ENCODE measurements around the gene UBA1. TPM values are rescaled to one million over a fixed set of nuclear protein-coding genes. Genes with fewer than 3 reads are reported as not detected.
A peak's percentile ranks its signal among the peaks of the same experiment; 100 is the strongest.
"Not testable (repeated sequence)": the region's sequence is repeated elsewhere in the genome, so short reads cannot be mapped to it uniquely, and the experiment has no call there.

The UBA1 gene
- total RNA-seq, 2 experiments from 2014 or later = 243 to 246 TPM

GRCh38 chrX:47245156-47245555, 51.5 kb downstream of the UBA1 start:
- POLR2A ChIA-PET = interaction anchor here (0.9 kb wide), 1 partner anchor 37 kb away, joined by 3 read pairs; no protein-coding TSS in a partner anchor
- Mint-ChIP-seq H3K27ac (no peak overlapping the region), H3K4me3 (no peak overlapping the region), H3K4me1 (ENCODE audit: low read depth) (peaks cover 12% of the 10 kb centered on the region), H3K36me3 (ENCODE audit: low read depth) (peaks cover 33% of the 10 kb centered on the region), H3K27me3 (no peaks in the 10 kb centered on the region), H3K9me3 (no peaks in the 10 kb centered on the region)
- no peak for TF ChIP-seq CTCF (IDR thresholded peaks at IDR 0.05)
- intact Hi-C loops (cut with micrococcal nuclease) = no loop called here
- ATAC-seq = no peak
- DNase-seq = no peak
- CTCF ChIA-PET = no interaction called here

GRCh38 chrX:47247206-47247998, 53.8 kb downstream of the UBA1 start:
- intact Hi-C loops (cut with micrococcal nuclease) = no loop called here
- Mint-ChIP-seq H3K27me3 (no peaks in the 10 kb centered on the region), H3K4me3 (no peak overlapping the region), H3K9me3 (no peaks in the 10 kb centered on the region), H3K36me3 (ENCODE audit: low read depth) (peaks cover 22% of the 10 kb centered on the region), H3K4me1 (ENCODE audit: low read depth) (peaks cover 12% of the 10 kb centered on the region), H3K27ac (peak overlapping the region; percentile 70)
- ChIA-PET POLR2A (no interaction called here), CTCF (no interaction called here)
- no peak for TF ChIP-seq CTCF (IDR thresholded peaks at IDR 0.05)
- DNase-seq (peak; percentile 34), ATAC-seq (no peak)

- H3K27ac Mint-ChIP-seq = peak overlapping the region; percentile 70
- peaks cover 22% of the 10 kb centered on the region for H3K36me3 Mint-ChIP-seq (ENCODE audit: low read depth)
- ATAC-seq (no peak), DNase-seq (no peak)
- H3K4me1 Mint-ChIP-seq (ENCODE audit: low read depth) = peaks cover 12% of the 10 kb centered on the region
- no peaks in the 10 kb centered on the region for H3K9me3 Mint-ChIP-seq
- intact Hi-C loops (cut with micrococcal nuclease) = no loop called here
- no peaks in the 10 kb centered on the region for H3K27me3 Mint-ChIP-seq
- TF ChIP-seq CTCF (IDR thresholded peaks at IDR 0.05) = no peak
- no peak overlapping the region for H3K4me3 Mint-ChIP-seq
- ChIA-PET CTCF (no interaction called here), POLR2A (no interaction called here)
Observed at GRCh38 chrX:47247999-47248320, 54.3 kb downstream of the UBA1 start.

GRCh38 chrX:47248576-47248975, 54.9 kb downstream of the UBA1 start:
- Mint-ChIP-seq H3K27ac (peak overlapping the region; percentile 75), H3K36me3 (ENCODE audit: low read depth) (peaks cover 22% of the 10 kb centered on the region), H3K4me1 (ENCODE audit: low read depth) (peaks cover 12% of the 10 kb centered on the region), H3K9me3 (no peaks in the 10 kb centered on the region), H3K4me3 (no peak overlapping the region), H3K27me3 (no peaks in the 10 kb centered on the region)
- ChIA-PET POLR2A (no interaction called here), CTCF (no interaction called here)
- DNase-seq (no peak), ATAC-seq (no peak)
- intact Hi-C loops (cut with micrococcal nuclease) = no loop called here
- no peak for TF ChIP-seq CTCF (IDR thresholded peaks at IDR 0.05)

GRCh38 chrX:47250017-47250347, 56.4 kb downstream of the UBA1 start:
- no peak overlapping the region for H3K4me3 Mint-ChIP-seq
- H3K27me3 Mint-ChIP-seq = no peaks in the 10 kb centered on the region
- ATAC-seq (no peak), DNase-seq (no peak)
- peaks cover 20% of the 10 kb centered on the region for H3K36me3 Mint-ChIP-seq (ENCODE audit: low read depth)
- H3K4me1 Mint-ChIP-seq (ENCODE audit: low read depth) = peaks cover 12% of the 10 kb centered on the region
- peak overlapping the region; percentile 75 for H3K27ac Mint-ChIP-seq
- CTCF ChIA-PET = no interaction called here
- H3K9me3 Mint-ChIP-seq = no peaks in the 10 kb centered on the region
- intact Hi-C loops (cut with micrococcal nuclease) = no loop called here
- no peak for TF ChIP-seq CTCF (IDR thresholded peaks at IDR 0.05)
- POLR2A ChIA-PET = no interaction called here

GRCh38 chrX:47257620-47258019, 64.0 kb downstream of the UBA1 start:
- POLR2A ChIA-PET = not testable (repeated sequence)

More at GRCh38 chrX:47257620-47258019, 64.0 kb downstream of the UBA1 start:
- DNase-seq; H3K4me3 Mint-ChIP-seq; H3K36me3 Mint-ChIP-seq (ENCODE audit: low read depth); H3K9me3 Mint-ChIP-seq; H3K27ac Mint-ChIP-seq; H3K4me1 Mint-ChIP-seq (ENCODE audit: low read depth); H3K27me3 Mint-ChIP-seq; CTCF ChIA-PET; ATAC-seq; intact Hi-C loops (cut with micrococcal nuclease): not testable (repeated sequence)
